Measurements from ENCODE around the gene SCGN.

The SCGN gene

GRCh38 chr6:25703005-25703404 lies 51.0 kb downstream of the SCGN start:
- TF ChIP-seq CTCF (IDR thresholded peaks at IDR 0.05; ENCODE audit: low read depth, low read length) (no peak), EZH2phosphoT487 (IDR thresholded peaks at IDR 0.05; ENCODE audit: low read depth) (no peak)
- H3K9me3 ChIP-seq (ENCODE audit: insufficient read depth, low read length) = no peaks in the 10 kb centered on the region
- H3K9ac ChIP-seq (ENCODE audit: low read length) = no peak overlapping the region
- no peaks in the 10 kb centered on the region for H4K20me1 ChIP-seq (ENCODE audit: insufficient read depth, low read length)
- H2AFZ ChIP-seq (ENCODE audit: low read depth, low read length) = no peak overlapping the region
- no peak overlapping the region for H3K27ac ChIP-seq (ENCODE audit: low read length)
- H3K4me3 ChIP-seq (ENCODE audit: low read length) = no peak overlapping the region
- H3K79me2 ChIP-seq (ENCODE audit: low read length) = no peaks in the 10 kb centered on the region
- no peaks in the 10 kb centered on the region for H3K4me1 ChIP-seq (ENCODE audit: low read length)
- H3K36me3 ChIP-seq (replicated peaks; ENCODE audit: low read depth, low read length) = no peaks in the 10 kb centered on the region
- no peak overlapping the region for H3K4me2 ChIP-seq (ENCODE audit: low read length)
- 0 out of 2 replicates have a peak, but pooled peaks cover 10% of the 10 kb centered on the region for H3K27me3 ChIP-seq (ENCODE audit: low read depth, low read length)

GRCh38 chr6:25704001-25704400 lies 52.0 kb downstream of the SCGN start:
- Histone ChIP-seq H3K79me2 (ENCODE audit: low read length) (no peaks in the 10 kb centered on the region), H3K9me3 (ENCODE audit: insufficient read depth, low read length) (no peaks in the 10 kb centered on the region), H3K27ac (ENCODE audit: low read length) (no peak overlapping the region), H3K4me1 (ENCODE audit: low read length) (no peaks in the 10 kb centered on the region), H3K36me3 (replicated peaks; ENCODE audit: low read depth, low read length) (no peaks in the 10 kb centered on the region), H3K9ac (ENCODE audit: low read length) (no peak overlapping the region), H3K4me3 (ENCODE audit: low read length) (no peak overlapping the region), H4K20me1 (ENCODE audit: insufficient read depth, low read length) (no peaks in the 10 kb centered on the region), H2AFZ (ENCODE audit: low read depth, low read length) (no peak overlapping the region), H3K27me3 (ENCODE audit: low read depth, low read length) (0 out of 2 replicates have a peak, but pooled peaks cover 10% of the 10 kb centered on the region), H3K4me2 (ENCODE audit: low read length) (no peak overlapping the region)
- no peak for TF ChIP-seq CTCF (IDR thresholded peaks at IDR 0.05; ENCODE audit: low read depth, low read length)

- H3K79me2 ChIP-seq (ENCODE audit: low read length) = no peaks in the 10 kb centered on the region
- no peaks in the 10 kb centered on the region for H4K20me1 ChIP-seq (ENCODE audit: insufficient read depth, low read length)
- H3K27ac ChIP-seq (ENCODE audit: low read length) = no peak overlapping the region
- 0 out of 2 replicates have a peak, but pooled peaks cover 10% of the 10 kb centered on the region for H3K27me3 ChIP-seq (ENCODE audit: low read depth, low read length)
- no peak overlapping the region for H3K9ac ChIP-seq (ENCODE audit: low read length)
- H3K36me3 ChIP-seq (replicated peaks; ENCODE audit: low read depth, low read length) = no peaks in the 10 kb centered on the region
- no peak for TF ChIP-seq CTCF (IDR thresholded peaks at IDR 0.05; ENCODE audit: low read depth, low read length)
- TF ChIP-seq EZH2phosphoT487 (IDR thresholded peaks at IDR 0.05; ENCODE audit: low read depth) = no peak
- H3K4me2 ChIP-seq (ENCODE audit: low read length) = no peak overlapping the region
- no peaks in the 10 kb centered on the region for H3K4me1 ChIP-seq (ENCODE audit: low read length)
- H3K4me3 ChIP-seq (ENCODE audit: low read length) = no peak overlapping the region
- no peaks in the 10 kb centered on the region for H3K9me3 ChIP-seq (ENCODE audit: insufficient read depth, low read length)
- no peak overlapping the region for H2AFZ ChIP-seq (ENCODE audit: low read depth, low read length)
Observed at GRCh38 chr6:25706314-25707014, 54.4 kb downstream of the SCGN start.

GRCh38 chr6:25709761-25710160 lies 57.7 kb downstream of the SCGN start:
- no peak overlapping the region for H3K9ac ChIP-seq (ENCODE audit: low read length)
- no peak for TF ChIP-seq CTCF (IDR thresholded peaks at IDR 0.05; ENCODE audit: low read depth, low read length)
- TF ChIP-seq EZH2phosphoT487 (IDR thresholded peaks at IDR 0.05; ENCODE audit: low read depth) = no peak
- H3K4me2 ChIP-seq (ENCODE audit: low read length) = no peak overlapping the region
- H2AFZ ChIP-seq (ENCODE audit: low read depth, low read length) = no peak overlapping the region
- no peaks in the 10 kb centered on the region for H3K9me3 ChIP-seq (ENCODE audit: insufficient read depth, low read length)
- no peaks in the 10 kb centered on the region for H3K79me2 ChIP-seq (ENCODE audit: low read length)
- no peaks in the 10 kb centered on the region for H4K20me1 ChIP-seq (ENCODE audit: insufficient read depth, low read length)
- no peaks in the 10 kb centered on the region for H3K4me1 ChIP-seq (ENCODE audit: low read length)
- H3K27ac ChIP-seq (ENCODE audit: low read length) = no peak overlapping the region
- no peak overlapping the region for H3K4me3 ChIP-seq (ENCODE audit: low read length)
- H3K36me3 ChIP-seq (replicated peaks; ENCODE audit: low read depth, low read length) = no peaks in the 10 kb centered on the region
- H3K27me3 ChIP-seq (ENCODE audit: low read depth, low read length) = 0 out of 2 replicates have a peak, but pooled peaks cover 5% of the 10 kb centered on the region

All from OCI-LY3 (cell line).